Ovary (tissue), 10 donors: ENCODE results near the gene CDS1. TPM values are rescaled to one million over a fixed set of nuclear protein-coding genes. Genes with fewer than 3 reads are reported as not detected.
A peak's percentile ranks its signal among the peaks of the same experiment; 100 is the strongest.
"Not testable (repeated sequence)": the region's sequence is repeated elsewhere in the genome, so short reads cannot be mapped to it uniquely, and the experiment has no call there.

Experiments
- DNase-seq, 5 donors: peaks; one replicate each; pipeline ENCODE4 v3.0.0-alpha.2; 2019 to 2020
- H3K27ac ChIP-seq, 2 donors: fragments of 200-600 bp; one replicate each; pipeline versions ENCODE4 v1.5.1 to v1.8.0; 2019 to 2022
- H3K27me3 ChIP-seq: fragments of 200-600 bp; one replicate; pipeline ENCODE4 v1.8.0; 2022
- H3K36me3 ChIP-seq: fragments of 200-600 bp; sonication (generic); one replicate; pipeline ENCODE4 v1.5.1; 2019
- H3K4me1 ChIP-seq: one replicate; pipeline ENCODE4 v1.8.1; 2013; ENCODE audit warnings: mild to moderate bottlenecking, moderate library complexity; ENCODE audit not compliant: insufficient read depth
- H3K4me3 ChIP-seq: fragments of 200-600 bp; sonication (generic); one replicate; pipeline ENCODE4 v1.5.1; 2017
- H3K9me3 ChIP-seq, 2 donors: fragments of 200-600 bp in 1 of 2; sonication (generic) in 1 of 2; one replicate each; pipeline versions ENCODE4 v1.5.1 to v1.8.1; 2013 to 2019; ENCODE audit warnings: mild to moderate bottlenecking in 1 of 2, moderate library complexity in 1 of 2
- EP300 ChIP-seq: sonication (generic); formaldehyde crosslinking; IDR thresholded peaks from one replicate; pipeline ENCODE4 v1.6.1; 2017; ENCODE audit warnings: antibody characterized with exemption
- POLR2A ChIP-seq: fragments of 450-650 bp; IDR thresholded peaks from one replicate; pipeline ENCODE4 v1.6.1; 2017; ENCODE audit warnings: antibody characterized with exemption, mild to moderate bottlenecking, moderate library complexity
- WGBS, 3 donors: extraction: QIAGEN DNeasy Blood & Tissue Kit in 1 of 3; methylation state at CpG; one replicate each; pipeline versions ENCODE4 v1.1.5 to v1.1.7; 2013 to 2017; 5-methylcytosine and 5-hydroxymethylcytosine counted together
- intact Hi-C, 4 donors: fragments of 100-400 bp; cut with DNase I; formaldehyde crosslinking; loops; one replicate each; pipeline versions ENCODE4 v1.11.0 to v1.15.1; 2022 to 2023
- long read RNA-seq, 3 donors: library from polyadenylated mRNA in 2 of 3; unstranded in 2 of 3; transcript quantifications; one replicate each; pipeline ENCODE4 v2.0.0 and lab custom pipeline, GENCODE V29; 2021 to 2026
- polyA plus RNA-seq, 2 donors: library from polyadenylated mRNA; stranded (reverse); fragments of 200-250 nt in 1 of 2; fragments of 350-450 nt in 1 of 2; fragmentation: Illumina TruSeq in 1 of 2; extraction: RNeasy Lipid Tissue Mini Kit (QIAGEN cat#74804) in 1 of 2; gene quantifications; one replicate each; pipeline ENCODE4 v1.2.3, GENCODE V29; 2013 to 2014
- total RNA-seq, 7 donors: library from RNA; depleted of rRNA in 2 of 7; stranded (reverse); fragments of >200 nt in 2 of 7; fragmentation: NEBNext Ultra II Directional in 3 of 7; extraction: Animal tissue kit (Norgen Biotek cat#: 25700) in 3 of 7; gene quantifications; one replicate each; pipeline versions ENCODE4 v1.1.0 to v1.2.4, GENCODE V29; 2016 to 2023
- TF ChIP-seq, protein P1 (sequence below), 3 donors: fragments of 450-650 bp in 2 of 3; fragments of 200-600 bp in 1 of 3; IDR thresholded peaks; one replicate each; pipeline versions ENCODE4 v1.5.1 to v1.8.0; 2016 to 2022; ENCODE audit warnings: antibody characterized with exemption in 3 of 3, mild to moderate bottlenecking in 1 of 3
- donor health status: DM: no; HTN: no; CAD: no; lungs with moderate emphysema.
- donor health status: DM: no; HTN: no; CAD: no.
- donor health status: Bipolar disorder and iron deficiency.
- donor health status: DM: yes; HTN: yes; CAD: no.
- donor health status: DM: no; HTN: no; CAD: no.
- donor health status: DM: yes; HTN: yes; CAD: no.

The CDS1 gene
- total RNA-seq (10 to 100 TPM in 2 of 7 donors, 1 to 10 TPM in 5; 5.9 to 28.0 (median 7.8) TPM), polyA plus RNA-seq (1 to 10 TPM; 2.7 to 4.3 TPM)
- long read RNA-seq, donor 1, full-length matches to known transcripts: 20 of 25 reads
- long read RNA-seq, donor 1, partial matches to known transcripts: 2 of 25 reads
- long read RNA-seq, donor 1, other reads (novel, unspliced or antisense): 3 of 25 reads
- long read RNA-seq, donor 2, full-length matches to known transcripts: 6 of 11 reads
- long read RNA-seq, donor 2, partial matches to known transcripts: 5 of 11 reads
- long read RNA-seq, donor 2, other reads (novel, unspliced or antisense): 0 of 11 reads
- long read RNA-seq, donor 3, full-length matches to known transcripts: 14 of 20 reads
- long read RNA-seq, donor 3, partial matches to known transcripts: 2 of 20 reads
- long read RNA-seq, donor 3, other reads (novel, unspliced or antisense): 4 of 20 reads

GRCh38 chr4:84582988-84583875 lies at the start of gene CDS1:
CDS1 (plus strand) TSS chr4:84583127; CDS start chr4:84583402, 275 bp downstream.
- H3K27me3 ChIP-seq: no peaks in the 10 kb centered on the region
- intact Hi-C loops: loop anchor here in 2 of 4 donors (5.0 to 10.0 kb wide), 2 partner anchors 382 to 384 kb away; partner anchors contain the start of gene WDFY3 (in 2 of the 2)
- H3K4me1 ChIP-seq: peaks cover 4% of the 10 kb centered on the region
- peak within 1 kb of the TSS; percentile 66 to 89 for H3K27ac ChIP-seq
- no peaks in the 10 kb centered on the region for H3K9me3 ChIP-seq
- WGBS, 3 donors: 0 to 1% (median 0%) methylated on average over 36 to 88 of the region's 88 CpGs
- DNase-seq: peak in 4 of 5 donors; percentile 21 to 52 (median 40)
- H3K4me3 ChIP-seq: peak within 1 kb of the TSS; percentile 68
- H3K36me3 ChIP-seq: no peaks in the 10 kb centered on the region
- no peak for TF ChIP-seq EP300
- TF ChIP-seq, protein P1, sequence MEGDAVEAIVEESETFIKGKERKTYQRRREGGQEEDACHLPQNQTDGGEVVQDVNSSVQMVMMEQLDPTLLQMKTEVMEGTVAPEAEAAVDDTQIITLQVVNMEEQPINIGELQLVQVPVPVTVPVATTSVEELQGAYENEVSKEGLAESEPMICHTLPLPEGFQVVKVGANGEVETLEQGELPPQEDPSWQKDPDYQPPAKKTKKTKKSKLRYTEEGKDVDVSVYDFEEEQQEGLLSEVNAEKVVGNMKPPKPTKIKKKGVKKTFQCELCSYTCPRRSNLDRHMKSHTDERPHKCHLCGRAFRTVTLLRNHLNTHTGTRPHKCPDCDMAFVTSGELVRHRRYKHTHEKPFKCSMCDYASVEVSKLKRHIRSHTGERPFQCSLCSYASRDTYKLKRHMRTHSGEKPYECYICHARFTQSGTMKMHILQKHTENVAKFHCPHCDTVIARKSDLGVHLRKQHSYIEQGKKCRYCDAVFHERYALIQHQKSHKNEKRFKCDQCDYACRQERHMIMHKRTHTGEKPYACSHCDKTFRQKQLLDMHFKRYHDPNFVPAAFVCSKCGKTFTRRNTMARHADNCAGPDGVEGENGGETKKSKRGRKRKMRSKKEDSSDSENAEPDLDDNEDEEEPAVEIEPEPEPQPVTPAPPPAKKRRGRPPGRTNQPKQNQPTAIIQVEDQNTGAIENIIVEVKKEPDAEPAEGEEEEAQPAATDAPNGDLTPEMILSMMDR (IDR thresholded peaks at IDR 0.05): no peak
- TF ChIP-seq POLR2A: no peak

- Histone ChIP-seq H3K36me3 (no peaks in the 10 kb centered on the region), H3K4me1 (no peaks in the 10 kb centered on the region), H3K4me3 (no peak overlapping the region), H3K9me3 (no peaks in the 10 kb centered on the region), H3K27me3 (no peaks in the 10 kb centered on the region), H3K27ac (no peak overlapping the region)
- DNase-seq: no peak
- intact Hi-C loops: no loop called here
- 92 to 94% (median 93%) methylated on average over 2 of the region's 2 CpGs for WGBS, 3 donors
- TF ChIP-seq POLR2A: no peak
- no peak for TF ChIP-seq EP300
- TF ChIP-seq, protein P1 (IDR thresholded peaks at IDR 0.05): no peak
Observed at GRCh38 chr4:84535901-84536300, 47.0 kb upstream of the CDS1 start.

- no peaks in the 10 kb centered on the region for H3K27me3 ChIP-seq
- H3K4me1 ChIP-seq: no peaks in the 10 kb centered on the region
- no peaks in the 10 kb centered on the region for H3K9me3 ChIP-seq
- intact Hi-C loops: no loop called here
- H3K27ac ChIP-seq: no peak overlapping the region
- WGBS, 3 donors: 59 to 63% (median 62%) methylated on average over 5 of the region's 5 CpGs
- DNase-seq: no peak
- TF ChIP-seq, protein P1 (IDR thresholded peaks at IDR 0.05): no peak
- no peak for TF ChIP-seq EP300
- TF ChIP-seq POLR2A: no peak
- H3K36me3 ChIP-seq: no peaks in the 10 kb centered on the region
- H3K4me3 ChIP-seq: no peak overlapping the region
Observed at GRCh38 chr4:84545093-84545492, 37.8 kb upstream of the CDS1 start.

GRCh38 chr4:84547211-84547610 lies 35.7 kb upstream of the CDS1 start:
- intact Hi-C loops: no loop called here
- WGBS, 3 donors: 76 to 85% (median 83%) methylated on average over 3 of the region's 3 CpGs

GRCh38 chr4:84549191-84549590 lies 33.7 kb upstream of the CDS1 start:
- WGBS, 3 donors: 78 to 88% (median 86%) methylated on average over 6 of the region's 6 CpGs
- intact Hi-C loops, DNase-seq: not testable (repeated sequence)

More at GRCh38 chr4:84547211-84547610, 35.7 kb upstream of the CDS1 start:
- Histone ChIP-seq H3K27me3 (no peaks in the 10 kb centered on the region), H3K36me3 (no peaks in the 10 kb centered on the region), H3K27ac (no peak overlapping the region), H3K9me3 (no peaks in the 10 kb centered on the region), H3K4me3 (no peak overlapping the region), H3K4me1 (no peaks in the 10 kb centered on the region)
- TF ChIP-seq POLR2A (no peak), EP300 (no peak)
- TF ChIP-seq, protein P1 (IDR thresholded peaks at IDR 0.05): no peak
- no peak for DNase-seq

More at GRCh38 chr4:84549191-84549590, 33.7 kb upstream of the CDS1 start:
- H3K27me3 ChIP-seq, H3K4me3 ChIP-seq, H3K36me3 ChIP-seq, H3K9me3 ChIP-seq, H3K27ac ChIP-seq, H3K4me1 ChIP-seq: not testable (repeated sequence)
